HCT116 (cell line): ENCODE measurements around the gene PDE1A.

Experiments
- ELF1 ChIP-seq: IDR thresholded peaks from 2 replicates; pipeline ENCODE4 v1.6.1; 2012; ENCODE audit warnings: low read depth, borderline replicate concordance
- EZH2 ChIP-seq: fragments of 200-600 bp; sonication (generic); IDR thresholded peaks from 2 replicates; pipeline ENCODE4 v1.6.1; 2017; ENCODE audit warnings: antibody characterized with exemption, mixed run types
- EZH2phosphoT487 ChIP-seq: fragments of 200-600 bp; IDR thresholded peaks from 2 replicates; pipeline ENCODE4 v1.6.1; 2018; ENCODE audit warnings: antibody characterized with exemption, borderline replicate concordance
- POLR2A ChIP-seq: IDR thresholded peaks from 2 replicates; pipeline ENCODE4 v1.7.0; 2011; ENCODE audit warnings: borderline replicate concordance; ENCODE audit not compliant: insufficient read depth, insufficient read length; ENCODE audit errors: extremely low read depth
- POLR2AphosphoS5 ChIP-seq: IDR thresholded peaks from 2 replicates; pipeline ENCODE4 v1.6.1; 2011; ENCODE audit warnings: mild to moderate bottlenecking, low read depth, low read length, moderate library complexity
- RAD21 ChIP-seq: IDR thresholded peaks from 2 replicates; pipeline ENCODE4 v1.6.1; 2012; ENCODE audit warnings: low read depth, mild to moderate bottlenecking
- SIN3A ChIP-seq: IDR thresholded peaks from 2 replicates; pipeline ENCODE4 v1.6.1; 2012; ENCODE audit warnings: low read depth
- TCF7L2 ChIP-seq: IDR thresholded peaks from 2 replicates; pipeline ENCODE4 v1.7.0; 2011; ENCODE audit warnings: borderline replicate concordance, inconsistent platforms; ENCODE audit not compliant: insufficient read depth, insufficient read length; ENCODE audit errors: extremely low read depth
- YY1 ChIP-seq: IDR thresholded peaks from 2 replicates; pipeline ENCODE4 v1.6.1; 2011; ENCODE audit warnings: low read length, low read depth, moderate library complexity, mild to moderate bottlenecking; ENCODE audit not compliant: insufficient replicate concordance; ENCODE audit errors: extremely low read depth
- ZNF274 ChIP-seq: fragments of 200-500 bp; sonication (Bioruptor generic); IDR thresholded peaks from 2 replicates; pipeline ENCODE4 v1.6.1; 2014; ENCODE audit warnings: mild to moderate bottlenecking, low read depth, low read length, inconsistent platforms
- TF ChIP-seq, protein P1 (sequence below), 3 experiments: fragments of 200-600 bp in 1 of 3; sonication (generic) in 1 of 3; IDR thresholded peaks in 2 of 3; conservative IDR thresholded peaks in 1 of 3; 2 replicates each; pipeline ENCODE4 v1.5.1; 2012 to 2017; ENCODE audit warnings: low read depth in 2 of 3, low read length in 2 of 3, antibody characterized with exemption in 1 of 3, borderline replicate concordance in 1 of 3, control low read depth in 1 of 3, mild to moderate bottlenecking in 1 of 3, mixed read lengths in 1 of 3, mixed run types in 1 of 3, moderate library complexity in 1 of 3; ENCODE audit not compliant: insufficient read depth in 1 of 3
- TF ChIP-seq, protein P2 (sequence below): IDR thresholded peaks from 2 replicates; pipeline ENCODE4 v1.6.1; 2012; ENCODE audit warnings: low read depth
- TF ChIP-seq, protein P3 (sequence below): IDR thresholded peaks from 2 replicates; pipeline ENCODE4 v1.6.1; 2012
- TF ChIP-seq, protein P4 (sequence below): IDR thresholded peaks from 2 replicates; pipeline ENCODE4 v1.6.1; 2012

DNA sequence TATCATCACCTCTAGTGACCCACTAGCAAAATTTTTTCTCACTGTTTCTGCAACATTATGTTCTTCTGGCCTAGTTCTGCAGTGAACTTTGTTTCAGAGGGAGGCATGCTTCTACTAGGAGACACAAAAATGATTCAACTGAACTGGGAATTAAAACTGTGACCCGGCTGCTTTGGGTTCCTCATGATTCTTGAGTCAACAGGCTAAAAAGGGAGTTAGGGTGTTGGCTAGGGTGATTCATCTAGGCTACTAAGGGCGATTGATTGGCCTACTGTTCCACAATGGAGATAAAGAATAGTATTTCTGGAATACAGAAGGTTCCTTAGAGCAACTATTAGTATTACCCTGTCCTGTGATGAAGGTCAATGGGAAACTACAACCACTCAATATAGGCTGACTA lies 261.6 kb downstream of the PDE1A start:
- no peak for TF ChIP-seq SIN3A
- no peak for TF ChIP-seq RAD21
- no peak for TF ChIP-seq POLR2A
- TF ChIP-seq, protein P1, sequence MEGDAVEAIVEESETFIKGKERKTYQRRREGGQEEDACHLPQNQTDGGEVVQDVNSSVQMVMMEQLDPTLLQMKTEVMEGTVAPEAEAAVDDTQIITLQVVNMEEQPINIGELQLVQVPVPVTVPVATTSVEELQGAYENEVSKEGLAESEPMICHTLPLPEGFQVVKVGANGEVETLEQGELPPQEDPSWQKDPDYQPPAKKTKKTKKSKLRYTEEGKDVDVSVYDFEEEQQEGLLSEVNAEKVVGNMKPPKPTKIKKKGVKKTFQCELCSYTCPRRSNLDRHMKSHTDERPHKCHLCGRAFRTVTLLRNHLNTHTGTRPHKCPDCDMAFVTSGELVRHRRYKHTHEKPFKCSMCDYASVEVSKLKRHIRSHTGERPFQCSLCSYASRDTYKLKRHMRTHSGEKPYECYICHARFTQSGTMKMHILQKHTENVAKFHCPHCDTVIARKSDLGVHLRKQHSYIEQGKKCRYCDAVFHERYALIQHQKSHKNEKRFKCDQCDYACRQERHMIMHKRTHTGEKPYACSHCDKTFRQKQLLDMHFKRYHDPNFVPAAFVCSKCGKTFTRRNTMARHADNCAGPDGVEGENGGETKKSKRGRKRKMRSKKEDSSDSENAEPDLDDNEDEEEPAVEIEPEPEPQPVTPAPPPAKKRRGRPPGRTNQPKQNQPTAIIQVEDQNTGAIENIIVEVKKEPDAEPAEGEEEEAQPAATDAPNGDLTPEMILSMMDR (IDR thresholded peaks at IDR 0.05 in 2 of 3, conservative IDR thresholded peaks at IDR 0.05 in 1 of 3; ENCODE audit: borderline replicate concordance in 1 of 3, insufficient read depth in 1 of 3, low read depth in 2 of 3, low read length in 2 of 3) = no peak
- no peak for TF ChIP-seq ZNF274
- TF ChIP-seq EZH2phosphoT487 = no peak
- TF ChIP-seq, protein P2, sequence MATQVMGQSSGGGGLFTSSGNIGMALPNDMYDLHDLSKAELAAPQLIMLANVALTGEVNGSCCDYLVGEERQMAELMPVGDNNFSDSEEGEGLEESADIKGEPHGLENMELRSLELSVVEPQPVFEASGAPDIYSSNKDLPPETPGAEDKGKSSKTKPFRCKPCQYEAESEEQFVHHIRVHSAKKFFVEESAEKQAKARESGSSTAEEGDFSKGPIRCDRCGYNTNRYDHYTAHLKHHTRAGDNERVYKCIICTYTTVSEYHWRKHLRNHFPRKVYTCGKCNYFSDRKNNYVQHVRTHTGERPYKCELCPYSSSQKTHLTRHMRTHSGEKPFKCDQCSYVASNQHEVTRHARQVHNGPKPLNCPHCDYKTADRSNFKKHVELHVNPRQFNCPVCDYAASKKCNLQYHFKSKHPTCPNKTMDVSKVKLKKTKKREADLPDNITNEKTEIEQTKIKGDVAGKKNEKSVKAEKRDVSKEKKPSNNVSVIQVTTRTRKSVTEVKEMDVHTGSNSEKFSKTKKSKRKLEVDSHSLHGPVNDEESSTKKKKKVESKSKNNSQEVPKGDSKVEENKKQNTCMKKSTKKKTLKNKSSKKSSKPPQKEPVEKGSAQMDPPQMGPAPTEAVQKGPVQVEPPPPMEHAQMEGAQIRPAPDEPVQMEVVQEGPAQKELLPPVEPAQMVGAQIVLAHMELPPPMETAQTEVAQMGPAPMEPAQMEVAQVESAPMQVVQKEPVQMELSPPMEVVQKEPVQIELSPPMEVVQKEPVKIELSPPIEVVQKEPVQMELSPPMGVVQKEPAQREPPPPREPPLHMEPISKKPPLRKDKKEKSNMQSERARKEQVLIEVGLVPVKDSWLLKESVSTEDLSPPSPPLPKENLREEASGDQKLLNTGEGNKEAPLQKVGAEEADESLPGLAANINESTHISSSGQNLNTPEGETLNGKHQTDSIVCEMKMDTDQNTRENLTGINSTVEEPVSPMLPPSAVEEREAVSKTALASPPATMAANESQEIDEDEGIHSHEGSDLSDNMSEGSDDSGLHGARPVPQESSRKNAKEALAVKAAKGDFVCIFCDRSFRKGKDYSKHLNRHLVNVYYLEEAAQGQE = no peak
- TF ChIP-seq YY1 = no peak
- TF ChIP-seq TCF7L2 = no peak
- no peak for TF ChIP-seq EZH2
- TF ChIP-seq, protein P3, sequence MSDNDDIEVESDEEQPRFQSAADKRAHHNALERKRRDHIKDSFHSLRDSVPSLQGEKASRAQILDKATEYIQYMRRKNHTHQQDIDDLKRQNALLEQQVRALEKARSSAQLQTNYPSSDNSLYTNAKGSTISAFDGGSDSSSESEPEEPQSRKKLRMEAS = no peak
- TF ChIP-seq, protein P4, sequence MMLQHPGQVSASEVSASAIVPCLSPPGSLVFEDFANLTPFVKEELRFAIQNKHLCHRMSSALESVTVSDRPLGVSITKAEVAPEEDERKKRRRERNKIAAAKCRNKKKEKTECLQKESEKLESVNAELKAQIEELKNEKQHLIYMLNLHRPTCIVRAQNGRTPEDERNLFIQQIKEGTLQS = no peak
- TF ChIP-seq ELF1 = no peak
- no peak for TF ChIP-seq POLR2AphosphoS5
